MV-4-11 (cell line): ENCODE measurements around the gene RRP1B.
A peak's percentile ranks its signal among the peaks of the same experiment; 100 is the strongest.
"Not testable (repeated sequence)": the region's sequence is repeated elsewhere in the genome, so short reads cannot be mapped to it uniquely, and the experiment has no call there.

Source experiments
- DNase-seq: peaks from one replicate; lab custom pipeline; 2025; lab: John Stamatoyannopoulos, UW

RRP1B gene

DNA sequence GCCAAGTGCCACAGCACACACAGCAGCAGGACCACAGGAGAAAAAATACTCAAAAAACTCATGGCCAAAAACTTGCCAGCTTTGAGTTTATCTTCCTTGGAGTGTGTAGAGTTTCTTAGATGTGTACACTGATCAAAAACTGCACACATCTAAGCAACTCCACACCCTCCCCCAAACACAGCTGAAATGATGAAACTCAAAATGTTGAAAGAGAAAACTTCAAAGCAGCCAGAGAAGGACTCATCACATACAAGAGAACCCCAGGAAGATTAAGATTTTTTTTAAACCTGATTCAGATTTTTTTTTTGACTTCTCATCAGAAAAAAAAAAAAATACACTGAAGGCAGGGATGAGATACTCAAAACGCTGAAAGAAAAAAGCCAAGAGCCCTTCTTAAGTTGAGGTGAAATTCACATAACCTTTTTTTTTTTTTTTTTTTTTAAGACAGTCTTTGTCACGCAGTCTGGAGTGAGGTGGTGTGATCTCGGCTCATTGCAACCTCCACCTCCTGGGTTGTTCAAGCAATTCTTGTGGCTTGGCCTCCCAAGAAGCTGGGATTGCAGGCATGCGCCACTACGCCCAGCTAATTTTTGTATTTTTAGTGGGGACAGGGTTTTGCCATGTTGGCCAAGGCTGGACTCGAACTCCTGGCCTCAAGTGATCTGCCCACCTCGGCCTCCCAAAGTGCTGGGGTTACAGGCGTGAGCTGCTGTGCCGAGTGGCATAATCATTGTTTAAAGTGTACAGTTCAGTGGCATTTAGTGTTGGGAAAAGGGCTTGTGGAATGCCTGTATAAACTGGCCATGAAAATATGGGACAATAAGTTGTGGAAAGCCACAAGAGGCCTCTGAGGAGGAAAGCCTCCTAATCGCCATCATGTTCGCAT is 38.6 kb downstream of the RRP1B start:
- DNase-seq = no peak

DNA sequence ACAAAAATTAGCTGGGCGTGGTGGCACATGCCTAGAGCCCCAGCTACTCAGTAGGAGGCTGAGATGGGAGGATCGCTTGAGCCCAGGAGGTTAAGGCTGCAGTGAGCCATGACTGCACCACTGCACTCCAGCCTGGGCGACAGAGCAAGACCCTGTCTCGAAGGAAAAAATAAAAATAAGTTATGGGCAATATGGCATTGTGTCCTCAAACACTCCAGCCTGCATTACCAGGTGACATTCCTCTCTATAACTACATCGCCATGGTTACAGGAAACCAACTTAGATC is 40.1 kb downstream of the RRP1B start:
- not testable (repeated sequence) for DNase-seq

DNA sequence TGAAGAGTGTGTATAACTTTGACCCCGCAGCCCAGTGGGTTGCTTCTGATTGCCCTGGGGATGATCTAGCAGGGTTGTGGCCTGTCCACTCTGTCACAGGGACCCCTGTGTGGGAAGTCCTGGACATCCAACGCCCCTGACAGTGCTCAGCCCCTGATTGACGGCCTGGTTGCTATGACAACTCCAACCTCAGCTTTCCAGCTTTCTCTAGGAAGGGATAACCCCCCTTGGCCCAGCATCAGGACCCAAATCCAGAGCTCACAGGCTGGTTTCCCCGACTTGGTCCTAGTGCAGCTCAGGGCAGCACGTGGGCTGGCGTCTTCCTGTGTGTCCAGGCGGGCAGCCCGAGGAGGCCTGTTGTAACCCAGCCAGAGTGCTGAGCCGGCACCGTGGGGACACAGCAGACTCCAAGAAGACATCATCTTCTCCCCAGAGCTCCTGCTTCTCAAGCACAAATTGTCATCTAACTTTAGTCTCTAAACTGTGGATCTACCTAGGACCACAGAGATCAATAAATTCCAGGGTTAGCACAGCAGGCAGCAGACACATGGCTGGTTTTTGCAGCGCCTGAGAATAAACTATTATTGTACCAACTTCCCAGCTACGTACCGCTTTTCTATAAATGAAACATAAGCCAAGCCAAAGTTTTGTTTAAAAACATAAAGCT is 40.7 kb downstream of the RRP1B start:
- no peak for DNase-seq

DNA sequence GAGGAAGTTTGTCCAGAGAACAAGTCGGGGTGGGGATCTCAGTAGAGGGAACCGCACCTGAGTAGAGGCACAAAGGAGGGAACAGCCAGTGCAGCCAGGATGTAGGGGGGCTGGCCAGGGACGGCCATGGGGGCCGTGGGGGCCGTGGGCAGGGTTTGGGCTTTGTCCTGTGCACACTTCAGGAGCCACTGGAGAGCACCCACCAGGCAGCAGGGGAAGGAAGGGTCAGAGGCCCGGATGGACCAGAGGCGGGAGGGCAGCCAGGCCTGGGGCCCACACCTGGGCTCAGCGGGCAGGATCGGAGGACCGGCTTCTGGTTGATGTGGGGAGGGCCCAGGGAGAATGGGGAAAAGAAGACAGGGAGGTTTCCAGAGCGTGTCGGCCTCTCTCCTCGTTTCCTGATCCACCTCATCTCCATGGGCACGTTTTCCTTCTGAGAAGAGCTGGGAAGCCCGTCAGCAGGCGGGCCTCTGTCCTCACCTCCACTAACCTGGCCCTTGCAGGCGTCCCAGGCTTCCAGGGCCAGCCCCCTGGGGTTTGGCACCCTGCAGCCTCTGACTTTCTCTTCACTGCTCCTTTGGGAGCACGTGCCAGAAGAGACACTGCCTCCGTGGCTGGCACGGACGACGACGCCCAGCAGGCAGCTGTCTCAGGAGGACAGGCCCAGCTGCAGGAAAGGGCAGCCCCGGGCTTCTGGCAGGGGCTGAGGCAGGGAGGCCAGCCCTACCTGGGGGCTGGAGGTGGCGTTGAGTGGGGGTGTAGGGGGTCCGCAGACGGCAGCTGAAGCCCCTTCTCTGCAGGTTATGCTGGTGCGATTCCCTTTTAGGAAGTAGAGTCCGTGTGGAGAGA is 42.8 kb downstream of the RRP1B start:
- no peak for DNase-seq

DNA sequence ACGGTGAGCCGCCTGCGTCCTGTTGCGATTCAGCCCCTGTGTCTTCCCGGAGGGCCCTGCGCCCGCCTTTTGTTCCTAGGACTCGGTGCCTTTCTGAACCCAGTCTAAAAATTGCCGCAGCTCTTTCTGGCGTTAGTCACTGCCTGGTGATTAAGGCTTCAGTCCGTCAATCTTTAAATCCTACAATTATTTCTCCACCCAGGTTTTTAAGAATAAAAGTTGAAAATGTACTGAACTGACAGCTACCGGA is 43.4 kb downstream of the RRP1B start:
- no peak for DNase-seq

DNA sequence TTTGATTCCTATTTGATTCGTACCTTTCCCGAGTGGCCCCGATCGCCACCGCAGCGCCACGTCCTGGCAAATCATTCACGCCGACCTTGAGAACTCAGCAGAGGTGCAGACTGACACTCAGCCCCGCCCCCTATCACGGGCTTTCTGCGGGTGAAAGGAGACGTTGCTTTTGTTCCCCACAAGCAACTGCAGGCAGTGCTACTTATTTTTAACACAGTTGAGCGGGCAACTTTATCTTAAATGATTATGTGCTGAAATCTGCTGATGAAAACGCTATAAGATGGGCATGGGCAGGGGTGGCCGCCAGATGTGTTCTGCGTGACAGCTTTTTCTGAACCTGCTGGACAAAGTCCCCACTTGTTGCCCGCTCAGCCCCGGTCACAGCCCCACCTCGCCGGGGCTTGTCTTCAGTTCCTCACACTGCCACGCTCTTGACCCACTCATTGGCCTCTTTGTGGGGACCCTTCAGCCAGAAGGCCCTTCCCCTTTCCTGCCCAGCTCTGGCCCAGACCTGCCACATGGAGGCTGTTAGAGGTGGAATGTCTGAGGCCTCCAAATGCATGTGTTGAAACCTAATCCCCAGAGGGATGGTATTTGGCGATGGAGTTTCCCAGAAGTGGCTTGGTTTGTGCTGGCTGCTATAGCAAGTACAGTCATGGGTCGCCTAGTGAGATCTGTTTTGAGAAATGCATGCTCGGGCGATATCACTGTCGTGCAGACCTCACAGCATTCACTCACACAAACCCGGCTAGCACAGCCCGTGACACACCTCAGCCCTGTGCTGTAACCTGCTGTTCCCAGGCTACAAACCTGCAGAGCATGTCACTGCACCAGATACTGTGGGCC is 43.9 kb downstream of the RRP1B start:
- DNase-seq = peak; percentile 65

DNA sequence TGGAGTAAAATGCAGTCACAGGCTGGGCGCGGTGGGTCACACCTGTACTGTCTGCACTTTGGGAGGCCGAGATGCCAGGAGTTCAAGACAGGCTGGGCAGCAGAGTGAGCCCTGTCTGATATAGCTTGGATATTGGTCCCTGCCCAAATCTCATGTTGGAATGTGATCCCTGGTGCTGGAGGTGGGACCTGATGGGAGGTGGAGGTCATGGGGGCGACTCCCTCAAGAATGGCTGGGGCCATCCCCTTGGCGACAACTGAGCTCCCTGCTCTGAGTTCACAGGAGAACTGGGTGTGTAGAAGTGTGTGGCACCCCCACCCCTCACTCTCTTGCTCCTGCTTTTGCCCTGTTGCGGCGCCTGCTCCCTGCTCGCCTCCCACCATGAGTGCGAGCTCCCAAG is 48.1 kb downstream of the RRP1B start:
- no peak for DNase-seq

DNA sequence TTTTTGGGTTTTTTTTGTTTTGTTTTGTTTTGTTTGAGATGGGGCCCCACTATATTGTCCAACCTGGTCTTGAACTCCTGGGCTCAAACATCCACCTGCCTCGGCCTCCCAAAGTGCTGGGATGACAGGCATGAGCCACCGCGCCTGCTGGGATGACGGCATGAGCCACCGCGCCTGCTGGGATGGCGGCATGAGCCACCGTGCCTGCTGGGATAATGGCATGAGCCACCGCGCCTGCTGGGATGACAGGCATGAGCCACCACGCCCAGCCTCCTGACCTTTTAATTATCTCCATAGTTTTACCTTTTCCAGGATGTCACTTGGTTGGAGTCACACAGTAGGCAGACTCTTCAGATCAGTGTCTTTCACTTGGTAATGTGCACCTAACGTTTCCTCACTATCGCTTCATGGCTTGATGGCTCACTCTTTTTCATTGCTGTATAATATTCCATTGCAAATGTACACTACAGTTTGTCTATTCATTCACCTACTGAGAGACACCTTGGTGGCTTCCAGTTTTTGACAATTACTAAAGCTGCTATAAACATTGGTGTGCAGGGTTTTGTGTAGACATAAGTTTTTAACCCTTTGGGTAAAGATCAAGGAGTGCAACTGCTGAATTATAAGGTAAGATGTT is 49.5 kb downstream of the RRP1B start:
- no peak for DNase-seq

DNA sequence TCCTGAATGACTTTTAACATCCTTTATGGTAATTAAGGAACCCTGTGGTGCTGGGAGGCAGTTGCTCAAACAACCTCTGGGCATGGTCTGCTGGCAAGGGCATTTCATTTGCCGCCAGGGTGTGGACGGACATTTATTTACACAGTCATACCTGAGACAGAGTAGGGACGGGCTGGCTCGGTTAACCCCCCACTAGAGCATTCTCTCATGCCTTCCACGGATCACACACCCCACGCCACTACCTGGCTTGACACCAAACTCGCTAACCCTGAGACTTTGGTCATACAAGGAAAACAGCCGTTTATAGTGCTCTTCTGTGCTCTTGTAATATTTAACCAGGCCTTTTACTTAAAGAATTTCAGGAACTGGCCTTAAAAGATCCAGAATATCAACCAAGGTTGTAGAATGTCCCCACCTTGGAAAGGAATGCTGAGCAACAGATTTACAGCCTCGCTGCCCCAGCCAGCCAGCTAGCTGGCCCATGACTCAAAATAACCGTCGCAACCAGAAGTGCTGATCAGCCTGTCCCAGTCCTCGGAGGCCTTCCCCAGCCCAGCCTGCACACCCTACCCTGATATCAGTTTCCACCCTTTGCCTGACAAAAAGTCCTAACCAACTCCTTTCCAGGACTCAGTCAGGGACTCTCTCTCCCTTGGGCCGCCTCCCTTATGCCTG is 53.0 kb downstream of the RRP1B start:
- no peak for DNase-seq

DNA sequence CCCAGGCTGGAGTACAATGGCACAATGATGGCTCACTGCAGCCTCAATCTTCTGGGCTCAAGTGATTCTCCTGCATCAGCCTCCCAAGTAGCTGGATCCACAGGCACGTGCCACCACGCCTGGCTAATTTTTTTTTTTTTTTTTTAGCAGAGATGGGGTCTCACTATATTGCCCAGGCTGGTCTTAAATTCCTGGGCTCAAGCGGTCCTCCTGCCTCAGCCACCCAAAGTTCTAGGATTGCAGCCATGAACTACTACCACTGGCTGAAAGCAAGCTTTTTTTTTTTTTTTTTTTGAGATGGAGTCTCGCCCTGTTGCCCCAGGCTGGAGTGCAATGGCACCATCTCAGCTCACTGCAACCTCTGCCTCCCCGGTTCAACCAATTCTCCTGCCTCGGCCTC is 53.8 kb downstream of the RRP1B start:
- not testable (repeated sequence) for DNase-seq

DNA sequence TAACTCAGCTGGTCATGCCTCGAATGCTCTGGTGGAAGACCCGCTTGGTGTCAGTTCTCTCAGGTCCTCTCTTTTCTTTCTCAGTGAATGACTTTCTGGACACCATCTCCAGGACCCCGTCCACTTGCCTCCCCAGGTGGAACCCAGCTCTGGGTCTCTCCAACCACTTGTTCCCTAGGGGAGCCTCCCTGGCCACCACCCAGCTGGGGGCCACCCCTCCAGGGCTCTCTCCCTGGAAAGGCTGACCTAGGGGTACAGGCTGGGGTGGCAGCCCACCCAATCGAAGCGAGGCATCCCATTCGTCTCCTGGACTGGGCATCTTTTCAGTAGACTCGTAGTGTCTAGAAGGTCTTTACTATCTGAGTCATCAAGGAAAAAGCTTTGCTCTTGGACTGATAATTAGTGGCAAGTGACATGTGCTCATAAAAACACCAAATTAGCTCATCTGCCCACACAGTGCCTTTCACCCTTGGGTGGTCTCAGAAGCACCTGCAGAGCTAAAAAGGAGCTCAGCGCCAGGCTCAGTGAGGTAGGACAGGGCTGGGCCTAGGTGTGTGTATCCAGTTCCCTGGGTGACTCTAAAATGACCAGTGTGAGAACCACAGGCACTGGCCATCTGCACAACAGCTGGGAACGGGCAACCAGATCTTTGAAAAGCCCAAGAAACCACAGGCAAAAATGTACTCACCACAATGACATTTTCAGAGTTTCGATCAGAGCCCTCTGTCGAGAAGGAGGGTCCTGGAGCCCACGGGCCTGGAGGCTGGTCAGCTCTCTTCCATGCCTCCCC is 57.2 kb downstream of the RRP1B start:
- DNase-seq = peak; percentile 80

DNA sequence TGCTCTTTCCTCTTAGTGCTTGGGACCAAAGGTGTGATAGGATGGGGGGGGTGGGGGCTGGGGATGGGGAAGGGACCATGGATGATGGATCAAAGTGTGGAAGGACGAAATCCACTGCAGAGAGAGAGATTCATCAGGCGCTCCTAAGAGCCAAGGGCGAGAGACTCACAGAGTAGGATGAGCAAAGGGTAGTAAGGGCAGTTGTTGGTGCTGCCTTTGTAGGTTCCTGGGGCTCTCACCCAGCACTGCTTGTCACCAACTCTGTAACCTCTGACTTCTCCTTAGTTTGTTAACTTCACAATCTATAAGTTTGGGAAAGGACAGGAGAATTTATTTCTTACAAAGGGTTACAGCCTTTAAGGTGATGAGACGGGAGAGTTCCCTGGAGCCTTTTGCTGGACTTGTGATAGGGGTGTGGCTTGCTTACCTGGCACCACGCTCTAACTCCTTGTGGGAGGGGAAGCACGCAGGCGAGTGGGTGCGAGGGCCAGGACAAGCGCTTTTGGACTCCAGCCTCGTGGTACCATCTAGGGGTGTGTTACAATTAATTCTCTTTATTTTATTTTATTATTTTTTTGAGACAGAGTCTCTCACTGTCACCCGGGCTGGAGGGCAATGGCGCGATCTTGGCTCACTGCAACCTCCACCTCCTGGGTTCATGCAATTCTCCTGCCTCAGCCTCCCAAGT is 58.0 kb downstream of the RRP1B start:
- peak; percentile 36 for DNase-seq

DNA sequence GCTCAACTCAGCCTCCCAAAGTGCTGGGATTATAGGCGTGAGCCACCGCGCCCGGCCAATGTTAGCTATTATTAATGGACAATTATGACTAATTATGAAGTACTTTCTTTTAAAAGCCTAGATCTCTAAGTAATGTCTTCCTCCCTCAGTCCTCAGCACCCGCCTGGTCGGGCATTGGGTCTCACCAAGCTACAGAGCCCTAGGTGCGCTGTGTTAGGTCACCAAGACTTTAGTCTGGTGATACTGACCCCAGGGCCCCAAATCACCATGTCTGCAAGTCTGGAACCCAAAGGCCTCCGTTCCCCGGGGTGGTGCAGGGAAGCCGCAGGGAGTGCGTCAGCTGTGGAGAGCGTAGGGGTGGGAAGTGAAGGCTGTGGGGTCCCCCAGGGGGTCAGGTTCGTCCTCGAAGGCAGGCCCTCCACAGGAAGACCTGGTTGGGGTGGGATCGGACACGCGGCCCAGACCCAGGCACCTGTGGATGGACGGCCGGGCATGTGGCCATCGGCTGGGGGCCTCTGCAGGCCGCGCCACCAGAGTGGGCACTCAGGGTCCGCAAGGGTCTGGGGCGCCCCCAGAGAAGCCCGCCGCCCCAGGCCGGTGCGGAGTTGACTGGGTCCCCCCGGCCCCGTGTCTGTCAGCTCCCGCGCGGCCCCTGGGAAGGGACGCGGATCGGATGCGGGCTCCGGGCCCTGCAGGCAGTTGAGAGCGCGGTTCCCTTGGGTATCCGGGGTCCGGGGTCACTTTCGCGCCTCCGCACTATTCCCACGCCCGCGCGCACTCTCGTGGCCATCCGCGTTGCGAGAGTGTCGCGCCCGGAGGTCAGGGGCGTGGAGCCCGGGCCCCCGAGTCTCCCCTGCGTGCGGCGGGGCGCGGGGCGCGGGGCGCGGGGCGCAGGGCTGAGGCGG is 58.9 kb downstream of the RRP1B start:
- no peak for DNase-seq

DNA sequence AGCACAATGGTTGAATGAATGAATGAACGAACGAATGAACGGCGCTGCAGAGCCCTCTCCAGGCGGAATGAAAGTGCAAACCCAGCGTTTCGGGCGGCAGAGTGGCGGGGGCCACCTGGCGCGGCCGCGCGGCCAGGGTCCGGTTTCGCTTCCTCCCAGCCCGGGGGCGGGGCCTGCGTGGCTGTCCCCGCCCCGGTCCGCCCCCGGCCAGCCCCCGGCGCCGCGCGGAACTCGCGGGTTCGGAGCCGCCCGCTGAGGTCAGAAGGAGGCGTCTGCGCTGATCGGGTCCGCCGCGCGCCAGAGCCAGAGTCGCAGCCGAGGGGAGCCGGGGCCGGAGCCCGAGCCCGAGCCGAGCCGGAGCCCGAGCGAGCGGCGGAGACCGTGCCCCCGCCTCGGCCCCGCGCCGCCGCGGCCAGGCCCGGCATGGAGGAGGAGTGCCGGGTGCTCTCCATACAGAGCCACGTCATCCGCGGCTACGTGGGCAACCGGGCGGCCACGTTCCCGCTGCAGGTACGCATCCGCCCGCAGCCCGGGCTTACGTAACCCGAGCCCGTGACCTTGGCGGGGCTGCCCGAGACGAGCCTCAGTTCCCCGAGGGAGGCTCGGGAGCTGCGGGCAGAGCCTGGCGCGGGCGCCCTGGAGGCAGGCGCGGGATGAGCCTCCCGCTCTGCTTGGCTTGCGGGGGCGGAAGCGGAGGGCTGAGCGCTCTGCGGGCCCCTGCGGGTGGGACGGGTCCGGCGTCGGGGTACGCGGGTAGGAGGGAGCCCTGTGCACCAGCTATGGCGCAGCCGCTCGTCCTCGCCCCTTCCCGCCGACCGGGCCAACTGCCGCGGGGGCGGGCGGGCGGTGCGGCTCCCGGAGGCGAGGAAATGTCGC is 59.8 kb downstream of the RRP1B start, which contains the start of gene PDXK:
TSS of gene PDXK (plus strand) at position 258 of the 876 bp plus-strand sequence. CDS start at position 424, 166 bp downstream.
- DNase-seq = peak; percentile 82

DNA sequence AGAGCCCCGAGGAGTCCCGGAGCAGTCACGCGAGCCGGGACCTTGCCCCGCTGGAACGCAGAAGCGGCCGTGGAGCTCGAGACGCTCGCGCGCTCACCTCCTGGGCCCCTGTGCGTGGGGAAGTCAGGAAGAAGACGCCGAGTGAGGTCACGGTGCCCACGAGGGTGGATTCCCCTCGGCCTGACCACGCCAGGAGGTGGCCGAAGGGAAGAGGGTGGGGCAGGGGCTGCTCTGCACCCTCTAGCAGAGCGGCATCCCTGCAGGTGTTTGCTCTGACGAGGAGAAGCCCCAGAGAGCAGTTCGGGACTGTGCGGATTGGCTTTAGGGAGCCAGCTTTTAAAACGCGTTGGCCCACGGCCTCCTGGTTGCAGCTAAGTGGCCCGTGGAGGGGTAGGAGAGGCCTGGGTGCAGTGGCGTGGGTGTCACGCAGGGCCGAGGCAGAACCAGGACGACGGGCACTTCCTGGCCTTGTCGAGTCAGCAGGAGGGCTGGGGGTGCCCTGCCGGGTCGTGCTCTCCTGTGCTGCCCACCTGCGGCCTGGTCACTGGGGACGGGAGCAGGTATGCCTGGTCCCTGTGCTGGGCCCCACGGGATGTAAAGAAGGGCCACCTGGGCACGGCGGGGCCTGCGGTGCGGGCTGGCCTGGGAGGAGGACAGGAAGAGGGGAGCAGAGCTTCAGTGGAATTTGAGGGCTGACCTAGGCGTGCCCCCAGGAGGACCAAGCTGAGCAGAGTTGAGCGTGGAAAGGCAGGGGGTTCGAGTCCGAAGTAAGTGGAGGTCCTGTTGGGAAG is 60.6 kb downstream of the RRP1B start:
- DNase-seq = peak; percentile 7

DNA sequence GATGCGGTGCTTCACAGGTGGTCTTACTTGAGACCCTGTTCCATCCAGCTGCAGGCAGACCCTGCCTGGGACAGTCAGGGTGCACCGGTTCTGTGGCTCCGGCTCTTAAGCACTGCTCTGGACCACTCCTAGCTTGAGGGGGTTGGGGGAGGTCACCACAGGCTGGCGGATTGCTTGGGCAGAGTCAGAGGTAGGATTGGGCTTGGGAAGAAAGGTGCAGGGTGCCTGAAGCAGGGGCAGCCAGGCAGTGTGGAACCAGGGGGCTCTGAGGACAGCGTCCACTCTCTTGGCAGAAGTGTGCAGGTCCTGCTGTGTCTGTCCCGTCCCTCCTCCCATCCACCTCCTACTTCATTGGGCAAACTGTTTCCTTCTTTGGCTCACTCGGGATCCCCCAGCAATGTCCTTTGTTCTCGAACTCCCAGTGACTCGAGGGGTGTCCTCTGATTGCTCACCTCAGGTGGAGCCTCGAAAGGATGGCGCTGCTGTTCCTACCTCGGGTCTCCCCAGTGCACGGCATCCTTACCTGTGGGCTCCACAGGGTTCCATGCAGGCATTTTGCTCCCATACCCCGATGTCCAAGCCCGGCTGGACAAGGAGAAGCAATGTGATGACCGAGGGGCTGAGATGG is 61.3 kb downstream of the RRP1B start:
- DNase-seq = no peak
